Ovary (tissue), 9 donors: ENCODE results near the gene CA9. TPM values are rescaled to one million over a fixed set of nuclear protein-coding genes. Genes with fewer than 3 reads are reported as not detected.

Experiments
- DNase-seq, 5 donors: peaks; one replicate each; pipeline ENCODE4 v3.0.0-alpha.2; 2019 to 2020
- H3K27ac ChIP-seq, 2 donors: fragments of 200-600 bp; one replicate each; pipeline versions ENCODE4 v1.5.1 to v1.8.0; 2019 to 2022
- H3K27me3 ChIP-seq: fragments of 200-600 bp; one replicate; pipeline ENCODE4 v1.8.0; 2022
- H3K36me3 ChIP-seq: fragments of 200-600 bp; sonication (generic); one replicate; pipeline ENCODE4 v1.5.1; 2019
- H3K4me1 ChIP-seq: one replicate; pipeline ENCODE4 v1.8.1; 2013; ENCODE audit warnings: mild to moderate bottlenecking, moderate library complexity; ENCODE audit not compliant: insufficient read depth
- H3K4me3 ChIP-seq: fragments of 200-600 bp; sonication (generic); one replicate; pipeline ENCODE4 v1.5.1; 2017
- H3K9me3 ChIP-seq, 2 donors: fragments of 200-600 bp in 1 of 2; sonication (generic) in 1 of 2; one replicate each; pipeline versions ENCODE4 v1.5.1 to v1.8.1; 2013 to 2019; ENCODE audit warnings: mild to moderate bottlenecking in 1 of 2, moderate library complexity in 1 of 2
- CTCF ChIP-seq, 3 donors: fragments of 450-650 bp in 2 of 3; fragments of 200-600 bp in 1 of 3; IDR thresholded peaks; one replicate each; pipeline versions ENCODE4 v1.5.1 to v1.8.0; 2016 to 2022; ENCODE audit warnings: antibody characterized with exemption in 3 of 3, mild to moderate bottlenecking in 1 of 3
- EP300 ChIP-seq: sonication (generic); formaldehyde crosslinking; IDR thresholded peaks from one replicate; pipeline ENCODE4 v1.6.1; 2017; ENCODE audit warnings: antibody characterized with exemption
- POLR2A ChIP-seq: fragments of 450-650 bp; IDR thresholded peaks from one replicate; pipeline ENCODE4 v1.6.1; 2017; ENCODE audit warnings: antibody characterized with exemption, mild to moderate bottlenecking, moderate library complexity
- WGBS, 3 donors: extraction: QIAGEN DNeasy Blood & Tissue Kit in 1 of 3; methylation state at CpG; one replicate each; pipeline versions ENCODE4 v1.1.5 to v1.1.7; 2013 to 2017; 5-methylcytosine and 5-hydroxymethylcytosine counted together
- intact Hi-C, 4 donors: fragments of 100-400 bp; cut with DNase I; formaldehyde crosslinking; loops; one replicate each; pipeline versions ENCODE4 v1.11.0 to v1.15.1; 2022 to 2023
- polyA plus RNA-seq, 2 donors: library from polyadenylated mRNA; stranded (reverse); fragments of 200-250 nt in 1 of 2; fragments of 350-450 nt in 1 of 2; fragmentation: Illumina TruSeq in 1 of 2; extraction: RNeasy Lipid Tissue Mini Kit (QIAGEN cat#74804) in 1 of 2; gene quantifications; one replicate each; pipeline ENCODE4 v1.2.3, GENCODE V29; 2013 to 2014
- total RNA-seq, 7 donors: library from RNA; depleted of rRNA in 2 of 7; stranded (reverse); fragments of >200 nt in 2 of 7; fragmentation: NEBNext Ultra II Directional in 3 of 7; extraction: Animal tissue kit (Norgen Biotek cat#: 25700) in 3 of 7; gene quantifications; one replicate each; pipeline versions ENCODE4 v1.1.0 to v1.2.4, GENCODE V29; 2016 to 2023
- donor health status: DM: no; HTN: no; CAD: no; lungs with moderate emphysema.
- donor health status: DM: no; HTN: no; CAD: no.
- donor health status: Bipolar disorder and iron deficiency.
- donor health status: DM: yes; HTN: yes; CAD: no.
- donor health status: DM: no; HTN: no; CAD: no.
- donor health status: DM: yes; HTN: yes; CAD: no.

CA9 gene
- total and polyA plus RNA-seq, 9 donors: 0.37 to 19.5 (median 1.1) TPM; not detected in 1

GRCh38 chr9:35687972-35688557 is 14.3 kb downstream of the CA9 start:
- DNase-seq: no peak
- intact Hi-C loops: loop anchor here in 1 of 4 donors (2.0 kb wide), 1 partner anchor 29 kb away; the partner anchor contains the start of genes CCDC107 and RMRP
- H3K27me3 ChIP-seq: no peaks in the 10 kb centered on the region
- H3K4me1 ChIP-seq: peaks cover 15% of the 10 kb centered on the region
- no peaks in the 10 kb centered on the region for H3K9me3 ChIP-seq
- H3K4me3 ChIP-seq: peak overlapping the region; percentile 66
- 19 to 39% (median 28%) methylated on average over 2 of the region's 2 CpGs for WGBS, 3 donors
- H3K27ac ChIP-seq: peak overlapping the region; percentile 46 to 93
- TF ChIP-seq POLR2A: no peak
- no peak for TF ChIP-seq CTCF (IDR thresholded peaks at IDR 0.05)
- no peak for TF ChIP-seq EP300
- no peaks in the 10 kb centered on the region for H3K36me3 ChIP-seq

- Histone ChIP-seq H3K4me3 (peak overlapping the region; percentile 66), H3K36me3 (no peaks in the 10 kb centered on the region), H3K27ac (peak overlapping the region; percentile 46 to 93), H3K9me3 (no peaks in the 10 kb centered on the region), H3K4me1 (peaks cover 15% of the 10 kb centered on the region), H3K27me3 (no peaks in the 10 kb centered on the region)
- WGBS, 3 donors: 7 to 12% (median 10%) methylated on average over 12 of the region's 12 CpGs
- no peak for TF ChIP-seq EP300
- TF ChIP-seq POLR2A: no peak
- no peak for TF ChIP-seq CTCF (IDR thresholded peaks at IDR 0.05)
- intact Hi-C loops: loop anchor here in 1 of 4 donors (2.0 kb wide), 1 partner anchor 30 kb away; the partner anchor contains the start of genes CCDC107 and RMRP
- no peak for DNase-seq
These were observed 15.1 kb downstream of the CA9 start for GRCh38 chr9:35688558-35689541.

GRCh38 chr9:35689542-35690293 is 16.0 kb downstream of the CA9 start, which contains the start of gene TPM2:
Gene TPM2, minus strand, starts transcription at chr9:35689925. Its CDS starts 108 bp downstream, at chr9:35689817.
- Histone ChIP-seq H3K4me3 (peak within 1 kb of the TSS; percentile 66), H3K4me1 (peaks cover 14% of the 10 kb centered on the region), H3K9me3 (no peaks in the 10 kb centered on the region), H3K36me3 (no peaks in the 10 kb centered on the region), H3K27me3 (no peaks in the 10 kb centered on the region), H3K27ac (peak within 1 kb of the TSS; percentile 46 to 93)
- 4% methylated on average over 19 to 61 of the region's 61 CpGs for WGBS, 3 donors
- peak; percentile 68 to 87 (median 78) for DNase-seq
- TF ChIP-seq POLR2A: peak; percentile 41
- TF ChIP-seq CTCF (IDR thresholded peaks at IDR 0.05): no peak
- intact Hi-C loops: loop anchor here in 3 of 4 donors (2.0 to 5.0 kb wide), 3 partner anchors 31 to 38 kb away; partner anchors contain the start of genes CCDC107 (in 2 of the 3) and RMRP (in 2 of the 3)

- intact Hi-C loops: loop anchor here in 3 of 4 donors (5.0 kb wide), 2 partner anchors 33 to 37 kb away; partner anchors contain the start of genes CCDC107 (in 1 of the 3) and RMRP (in 1 of the 3)
- WGBS, 3 donors: 0 to 2% (median 0%) methylated on average over 16 to 21 of the region's 21 CpGs
These were observed 16.5 kb downstream of the CA9 start for GRCh38 chr9:35690294-35690613.

More at GRCh38 chr9:35690294-35690613, 16.5 kb downstream of the CA9 start:
- peak overlapping the region; percentile 66 for H3K4me3 ChIP-seq
- H3K27me3 ChIP-seq: no peaks in the 10 kb centered on the region
- H3K9me3 ChIP-seq: no peaks in the 10 kb centered on the region
- TF ChIP-seq CTCF (IDR thresholded peaks at IDR 0.05) (no peak), EP300 (no peak), POLR2A (no peak)
- peaks cover 13% of the 10 kb centered on the region for H3K4me1 ChIP-seq
- peak overlapping the region; percentile 46 to 93 for H3K27ac ChIP-seq
- H3K36me3 ChIP-seq: no peaks in the 10 kb centered on the region
- DNase-seq: no peak
